ENCODE results near the gene TAB2. TPM values are rescaled to one million over a fixed set of nuclear protein-coding genes. Genes with fewer than 3 reads are reported as not detected.

Gene TAB2
- total RNA-seq, 4 donors from 2014 or later: 48.2 to 84.6 (median 52.8) TPM

GRCh38 chr6:149436647-149437046, 119.1 kb downstream of the TAB2 start:
- Histone ChIP-seq H3K27me3 (no peaks in the 10 kb centered on the region), H3K4me1 (peaks cover 0 to 7% (median 0%) of the 10 kb centered on the region in 4 donors), H3K9me3 (no peaks in the 10 kb centered on the region), H3K27ac (no peak overlapping the region), H3K36me3 (no peaks in the 10 kb centered on the region), H3K4me3 (no peak overlapping the region)
- no peak for DNase-seq
- TF ChIP-seq POLR2A (IDR thresholded peaks at IDR 0.05) (no peak), CTCF (IDR thresholded peaks at IDR 0.05) (no peak)

GRCh38 chr6:149437212-149437611, 119.7 kb downstream of the TAB2 start:
- no peak overlapping the region for H3K4me3 ChIP-seq
- DNase-seq: no peak
- TF ChIP-seq CTCF (IDR thresholded peaks at IDR 0.05) (no peak), POLR2A (IDR thresholded peaks at IDR 0.05) (no peak)
- no peaks in the 10 kb centered on the region for H3K9me3 ChIP-seq
- no peaks in the 10 kb centered on the region for H3K36me3 ChIP-seq
- H3K27me3 ChIP-seq: no peaks in the 10 kb centered on the region
- no peak overlapping the region for H3K27ac ChIP-seq
- H3K4me1 ChIP-seq: peaks cover 0 to 4% (median 0%) of the 10 kb centered on the region in 4 donors

- Histone ChIP-seq H3K9me3 (no peaks in the 10 kb centered on the region), H3K27me3 (no peaks in the 10 kb centered on the region), H3K4me3 (no peak overlapping the region), H3K36me3 (no peaks in the 10 kb centered on the region), H3K4me1 (peaks cover 0 to 4% (median 0%) of the 10 kb centered on the region in 4 donors), H3K27ac (no peak overlapping the region)
- TF ChIP-seq CTCF (IDR thresholded peaks at IDR 0.05) (no peak), POLR2A (IDR thresholded peaks at IDR 0.05) (no peak)
- no peak for DNase-seq
Observed at GRCh38 chr6:149438855-149439254, 121.3 kb downstream of the TAB2 start.

- no peak for DNase-seq
- no peak for TF ChIP-seq POLR2A (IDR thresholded peaks at IDR 0.05)
- no peak for TF ChIP-seq CTCF (IDR thresholded peaks at IDR 0.05)
- no peak overlapping the region for H3K4me3 ChIP-seq
- no peaks in the 10 kb centered on the region for H3K27me3 ChIP-seq
- no peaks in the 10 kb centered on the region for H3K36me3 ChIP-seq
- H3K9me3 ChIP-seq: no peaks in the 10 kb centered on the region
- no peak overlapping the region for H3K27ac ChIP-seq
- H3K4me1 ChIP-seq: peaks cover 0 to 4% (median 0%) of the 10 kb centered on the region in 4 donors
Observed at GRCh38 chr6:149439626-149440025, 122.1 kb downstream of the TAB2 start.

GRCh38 chr6:149440735-149441671, 123.5 kb downstream of the TAB2 start:
- H3K4me1 ChIP-seq: peaks cover 0 to 4% (median 0%) of the 10 kb centered on the region in 4 donors
- H3K27me3 ChIP-seq: no peaks in the 10 kb centered on the region
- H3K4me3 ChIP-seq: no peak overlapping the region
- H3K9me3 ChIP-seq: no peaks in the 10 kb centered on the region
- H3K27ac ChIP-seq: no peak overlapping the region
- no peaks in the 10 kb centered on the region for H3K36me3 ChIP-seq
- DNase-seq: no peak
- TF ChIP-seq CTCF (IDR thresholded peaks at IDR 0.05): no peak
